Measurements from ENCODE around the gene PRUNE1. TPM values are rescaled to one million over a fixed set of nuclear protein-coding genes. Genes with fewer than 3 reads are reported as not detected.

PRUNE1 gene
- total RNA-seq, 1 experiment from 2014 or later, result 30.7 TPM

GRCh38 chr1:150994248-150994647 is 14.0 kb upstream of the PRUNE1 start:
- H3F3A ChIP-seq (ENCODE audit: insufficient read depth, low read depth), result peaks cover 9% of the 10 kb centered on the region; the same call in 1 of the 2 replicates
- POLR2A ChIA-PET (ENCODE audit: unreplicated experiment), result interaction anchor here (0.7 kb wide), 1 partner anchor 18 kb away, joined by 6 read pairs; no protein-coding TSS in a partner anchor
- H3K9me3 ChIP-seq (ENCODE audit: insufficient read depth, low read depth), result no peaks in the 10 kb centered on the region
- no TSS peak for BruUV-seq (replicated peaks)
- no peak overlapping the region for H3K4me3 ChIP-seq
- no peaks in the 10 kb centered on the region for H4K20me1 ChIP-seq (ENCODE audit: insufficient read depth)
- no peak overlapping the region for H3K27ac ChIP-seq
- TF ChIP-seq CTCF (conservative IDR thresholded peaks at IDR 0.05) (no peak), EZH2 (IDR thresholded peaks at IDR 0.05; ENCODE audit: low read depth) (no peak)
- no peaks in the 10 kb centered on the region for H3K36me3 ChIP-seq (ENCODE audit: low read depth)
- CTCF ChIA-PET, result no interaction called here
- H3K9me2 ChIP-seq (ENCODE audit: insufficient read depth), result no peaks in the 10 kb centered on the region
- H2AFZ ChIP-seq, result no peak overlapping the region
- H3K79me2 ChIP-seq (ENCODE audit: low read depth), result no peaks in the 10 kb centered on the region
- H3K4me2 ChIP-seq, result no peak overlapping the region
- no peak for DNase-seq
- H3K27me3 ChIP-seq (ENCODE audit: insufficient read depth, low read depth), result no peaks in the 10 kb centered on the region
- H3K4me1 ChIP-seq (replicated peaks; ENCODE audit: insufficient read depth), result 0 out of 2 replicates have a peak, but pooled peaks cover 5% of the 10 kb centered on the region
- intact Hi-C loops (cut with micrococcal nuclease; ENCODE audit: unreplicated experiment), result loop anchor here (10.0 kb wide), 1 partner anchor 179 kb away; no protein-coding TSS in a partner anchor

GRCh38 chr1:150995460-150995859 is 12.8 kb upstream of the PRUNE1 start:
- Histone ChIP-seq H4K20me1 (ENCODE audit: insufficient read depth) (no peaks in the 10 kb centered on the region), H3K36me3 (ENCODE audit: low read depth) (no peaks in the 10 kb centered on the region), H2AFZ (no peak overlapping the region), H3K27me3 (ENCODE audit: insufficient read depth, low read depth) (no peaks in the 10 kb centered on the region), H3K9me2 (ENCODE audit: insufficient read depth) (no peaks in the 10 kb centered on the region), H3K4me2 (no peak overlapping the region), H3K4me3 (no peak overlapping the region), H3K79me2 (ENCODE audit: low read depth) (no peaks in the 10 kb centered on the region), H3K4me1 (replicated peaks; ENCODE audit: insufficient read depth) (0 out of 2 replicates have a peak, but pooled peaks cover 5% of the 10 kb centered on the region), H3F3A (ENCODE audit: insufficient read depth, low read depth) (peaks cover 9% of the 10 kb centered on the region; the same call in 1 of the 2 replicates), H3K9me3 (ENCODE audit: insufficient read depth, low read depth) (no peaks in the 10 kb centered on the region), H3K27ac (no peak overlapping the region)
- intact Hi-C loops (cut with micrococcal nuclease; ENCODE audit: unreplicated experiment), result loop anchor here (1.0 to 10.0 kb wide), 3 partner anchors 16 to 433 kb away; no protein-coding TSS in a partner anchor
- TF ChIP-seq EZH2 (IDR thresholded peaks at IDR 0.05; ENCODE audit: low read depth), result no peak
- no peak for TF ChIP-seq CTCF (conservative IDR thresholded peaks at IDR 0.05)
- CTCF ChIA-PET, result interaction anchor here (0.7 to 1.8 kb wide), 5 partner anchors 13 to 63 kb away, joined by 3 to 15 read pairs (median 3); partner anchors contain the start of gene ANXA9
- POLR2A ChIA-PET (ENCODE audit: unreplicated experiment), result interaction anchor here (0.6 kb wide), 2 partner anchors 160 to 709 kb away, joined by 3 to 6 read pairs; no protein-coding TSS in a partner anchor
- BruUV-seq (replicated peaks), result no TSS peak
- no peak for DNase-seq

GRCh38 chr1:150995896-150996295 is 12.4 kb upstream of the PRUNE1 start:
- ChIA-PET POLR2A (ENCODE audit: unreplicated experiment) (interaction anchor here (0.6 to 0.7 kb wide), 2 partner anchors 417 to 710 kb away, joined by 3 to 10 read pairs; partner anchors contain the start of gene MCL1), CTCF (interaction anchor here (0.6 to 1.8 kb wide), 5 partner anchors 14 to 63 kb away, joined by 3 to 15 read pairs (median 5); partner anchors contain the start of gene ANXA9)
- Histone ChIP-seq H3K4me1 (replicated peaks; ENCODE audit: insufficient read depth) (0 out of 2 replicates have a peak, but pooled peaks cover 5% of the 10 kb centered on the region), H3K27me3 (ENCODE audit: insufficient read depth, low read depth) (no peaks in the 10 kb centered on the region), H2AFZ (no peak overlapping the region), H3K27ac (no peak overlapping the region), H4K20me1 (ENCODE audit: insufficient read depth) (no peaks in the 10 kb centered on the region), H3K36me3 (ENCODE audit: low read depth) (no peaks in the 10 kb centered on the region), H3K9me2 (ENCODE audit: insufficient read depth) (no peaks in the 10 kb centered on the region), H3K9me3 (ENCODE audit: insufficient read depth, low read depth) (no peaks in the 10 kb centered on the region), H3K4me2 (peak overlapping the region; percentile 17; the same call in 1 of the 2 replicates), H3K4me3 (no peak overlapping the region), H3K79me2 (ENCODE audit: low read depth) (no peaks in the 10 kb centered on the region), H3F3A (ENCODE audit: insufficient read depth, low read depth) (peaks cover 9% of the 10 kb centered on the region; the same call in 1 of the 2 replicates)
- DNase-seq, result peak in 1 of 2 experiments; percentile 43
- no TSS peak for BruUV-seq (replicated peaks)
- TF ChIP-seq CTCF (conservative IDR thresholded peaks at IDR 0.05) (peak; percentile 97), EZH2 (IDR thresholded peaks at IDR 0.05; ENCODE audit: low read depth) (no peak)
- intact Hi-C loops (cut with micrococcal nuclease; ENCODE audit: unreplicated experiment), result loop anchor here (1.0 to 10.0 kb wide), 3 partner anchors 17 to 434 kb away; no protein-coding TSS in a partner anchor
